HG03025 (cell line): Measurements from ENCODE around the gene NFIC.

ENCODE experiments used
- ATAC-seq: cut with Tn5 transposase; IDR thresholded peaks from one replicate; pipeline ENCODE4 v1.9.1; 2021; ENCODE audit warnings: mild to moderate bottlenecking, moderate library complexity; ENCODE audit not compliant: unreplicated experiment, low FRiP score

NFIC gene

GRCh38 chr19:3357992-3358688, 8.2 kb upstream of the NFIC start:
- ATAC-seq, result no peak

DNA sequence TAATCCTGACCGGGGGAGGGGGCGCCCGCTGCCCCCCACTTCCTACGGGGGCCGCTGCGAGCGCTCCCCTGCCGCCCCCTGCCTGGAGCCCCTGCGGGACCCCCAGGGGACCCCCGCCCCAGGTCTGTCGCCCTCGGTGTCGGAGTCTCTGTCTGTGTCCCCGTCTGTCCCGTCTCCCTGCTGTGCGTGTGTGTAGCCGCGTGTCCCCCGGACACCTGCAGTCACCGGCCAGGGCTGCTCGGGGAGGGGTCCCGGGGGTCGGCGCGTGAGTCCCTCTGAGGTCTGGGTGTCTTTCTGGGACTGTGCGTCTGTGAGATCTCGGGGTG, 7.7 kb upstream of the NFIC start:
- no peak for ATAC-seq

- ATAC-seq, result no peak
Observed at GRCh38 chr19:3359015-3359918, 7.1 kb upstream of the NFIC start.

DNA sequence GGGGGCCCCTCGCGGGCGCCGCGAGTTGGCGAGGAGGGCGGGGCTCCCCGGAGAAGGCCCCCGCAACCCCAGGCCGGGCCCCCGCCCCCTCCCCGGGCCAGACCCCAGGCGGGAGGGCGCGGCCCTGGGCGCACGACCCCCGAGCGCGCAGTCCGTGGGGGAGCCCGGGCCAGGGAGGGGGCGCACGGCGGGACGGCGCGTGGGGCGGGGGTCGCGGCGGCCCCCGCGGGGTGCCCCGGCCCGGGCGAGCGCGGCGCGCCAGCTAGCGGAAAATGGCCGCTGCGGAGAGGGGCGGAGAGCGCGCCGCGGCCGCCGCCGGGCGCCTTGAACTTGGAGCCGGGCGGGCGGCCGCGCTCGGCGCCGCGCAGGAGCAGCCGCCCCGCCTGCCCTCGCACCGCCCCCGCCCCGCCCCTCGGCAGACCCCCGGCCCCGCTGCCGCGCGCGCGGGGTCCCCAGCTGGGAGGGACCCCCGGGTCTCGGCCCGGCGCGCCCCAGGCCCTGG, 6.4 kb upstream of the NFIC start:
- no peak for ATAC-seq

DNA sequence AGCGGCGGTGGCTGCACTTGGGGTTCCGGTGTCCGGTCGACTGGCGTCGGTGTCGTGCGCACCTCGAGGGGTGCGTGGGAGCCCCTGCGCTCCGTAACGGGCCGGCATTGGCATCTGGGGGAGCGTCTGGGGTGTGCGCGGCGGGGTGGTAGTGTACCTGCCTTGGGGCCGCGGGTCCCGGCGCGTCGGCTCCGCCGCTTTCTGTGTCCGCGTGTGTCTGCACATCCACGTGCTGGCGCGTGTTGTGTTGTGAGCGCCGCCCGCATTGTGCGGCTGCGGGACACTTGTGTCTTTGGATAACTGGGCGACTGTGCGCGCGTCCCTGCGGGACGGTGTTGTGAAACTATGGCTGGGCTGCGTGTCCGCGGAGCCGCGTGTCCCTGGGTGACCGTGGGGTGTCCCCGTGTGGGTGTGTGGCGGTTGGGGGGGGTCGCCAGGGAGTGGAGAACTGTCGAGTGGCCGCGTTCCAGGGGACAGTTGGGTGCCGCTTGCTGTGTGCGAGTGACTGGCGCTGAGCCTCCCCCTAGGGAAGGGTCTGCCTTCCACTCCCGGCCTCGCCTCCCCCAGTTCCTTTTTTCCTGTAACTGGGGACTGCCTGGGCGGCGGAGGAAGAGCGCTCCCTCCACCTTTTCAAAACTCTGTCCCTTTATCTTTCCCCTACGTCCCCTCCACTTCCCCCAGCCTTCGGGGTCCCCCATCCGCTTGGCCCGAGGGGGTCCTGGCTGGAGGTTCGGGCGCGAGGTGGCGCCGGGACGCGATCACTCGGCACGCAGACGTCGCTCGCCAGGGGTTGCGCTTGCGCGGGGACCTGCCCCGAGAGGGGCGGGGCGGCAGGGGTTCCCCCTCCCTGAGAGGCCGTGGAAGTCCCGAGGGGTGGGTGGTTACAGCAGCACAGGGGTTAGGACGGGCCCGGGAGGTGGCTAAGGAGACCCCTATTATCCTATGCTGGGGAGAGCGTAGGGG, 5.7 kb upstream of the NFIC start:
- no peak for ATAC-seq

- no peak for ATAC-seq
Observed at GRCh38 chr19:3361384-3362216, 4.8 kb upstream of the NFIC start.

DNA sequence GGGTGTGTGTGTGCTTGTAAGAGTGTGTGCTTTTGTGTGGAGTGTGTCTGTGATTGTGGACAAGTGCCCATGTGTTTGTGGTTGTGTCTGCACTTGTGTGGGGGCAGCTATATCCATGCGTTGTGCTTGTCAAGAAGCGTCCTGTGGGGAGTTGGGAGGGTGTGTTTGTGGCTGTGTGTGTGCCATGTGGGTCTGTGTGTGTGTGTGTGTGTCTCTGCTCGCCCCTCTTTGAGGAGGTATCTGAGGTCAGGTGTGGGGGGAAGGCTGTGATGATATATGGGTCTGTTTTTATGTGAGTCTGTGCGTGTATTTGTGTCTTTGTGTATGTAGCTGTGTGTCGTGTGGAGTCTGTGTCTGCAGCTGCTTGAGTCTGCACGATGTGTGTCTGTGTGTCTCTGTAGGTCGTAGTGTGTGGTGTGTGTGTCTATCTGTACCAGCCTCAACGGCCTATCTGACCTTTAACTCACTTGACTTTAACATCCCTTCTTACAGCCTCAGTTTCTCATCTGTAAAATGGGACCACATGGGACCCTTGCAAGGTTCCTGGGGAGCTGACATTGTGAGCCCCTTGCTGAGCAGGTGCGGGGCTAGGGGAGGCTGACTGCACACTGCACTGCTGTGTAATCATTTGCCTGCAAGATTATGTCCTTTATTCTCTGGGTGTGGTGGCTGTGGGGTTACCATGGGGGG, 4.0 kb upstream of the NFIC start:
- no peak for ATAC-seq

- no peak for ATAC-seq
Observed at GRCh38 chr19:3363841-3364500, 2.4 kb upstream of the NFIC start.

DNA sequence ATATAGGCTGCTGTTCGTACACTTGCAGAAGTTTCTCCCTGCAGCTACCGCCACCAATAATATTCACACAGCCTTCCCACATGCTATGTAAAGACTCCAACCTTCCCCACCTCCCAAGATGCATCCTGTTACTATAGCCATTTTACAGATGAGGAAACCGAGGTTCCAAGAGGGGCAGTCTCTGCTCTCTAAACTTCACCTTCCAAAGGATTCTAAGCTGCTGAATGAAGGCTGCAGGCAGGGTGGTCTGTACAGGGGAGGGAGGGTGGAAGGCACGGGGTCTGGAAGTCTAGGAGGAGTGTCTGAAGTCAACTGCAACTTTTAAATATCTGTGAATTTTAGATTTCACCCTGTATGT, 1.9 kb upstream of the NFIC start:
- no peak for ATAC-seq

DNA sequence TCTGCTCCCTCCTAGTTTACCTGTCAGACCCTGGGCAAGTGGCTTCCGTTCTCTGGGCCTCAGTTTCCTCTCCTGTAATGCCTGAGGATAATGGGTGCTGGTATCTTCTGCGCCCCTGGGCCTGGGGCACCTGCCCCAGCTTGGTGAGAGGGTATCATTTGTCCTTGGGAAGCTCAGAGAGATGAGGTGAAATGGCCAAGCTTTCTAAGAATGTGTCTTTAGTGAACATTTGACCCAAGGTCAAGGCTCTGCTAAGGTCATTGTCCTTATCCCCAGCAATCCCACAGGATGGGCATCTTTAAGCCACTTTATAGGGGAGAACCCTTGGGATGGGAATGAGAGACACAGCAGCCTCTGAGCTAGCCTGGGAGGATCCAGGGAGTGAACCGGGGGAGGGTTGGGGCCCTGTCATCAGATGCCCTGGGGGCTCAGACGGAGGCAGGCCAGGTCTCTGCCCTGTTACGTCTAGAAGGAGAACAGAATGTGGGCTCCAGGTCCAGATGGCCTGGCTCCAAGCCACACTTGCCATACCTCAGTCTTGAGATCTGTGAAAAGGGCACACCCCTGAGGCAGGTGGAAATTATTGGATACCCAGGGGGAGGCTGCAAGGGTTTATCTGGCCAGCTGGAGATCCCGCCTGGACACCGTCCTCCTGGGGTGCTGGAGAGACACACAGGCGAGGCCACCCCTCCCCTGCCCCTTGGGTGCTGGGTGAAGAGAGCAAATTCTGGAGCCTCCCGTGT, 1.1 kb upstream of the NFIC start:
- no peak for ATAC-seq

DNA sequence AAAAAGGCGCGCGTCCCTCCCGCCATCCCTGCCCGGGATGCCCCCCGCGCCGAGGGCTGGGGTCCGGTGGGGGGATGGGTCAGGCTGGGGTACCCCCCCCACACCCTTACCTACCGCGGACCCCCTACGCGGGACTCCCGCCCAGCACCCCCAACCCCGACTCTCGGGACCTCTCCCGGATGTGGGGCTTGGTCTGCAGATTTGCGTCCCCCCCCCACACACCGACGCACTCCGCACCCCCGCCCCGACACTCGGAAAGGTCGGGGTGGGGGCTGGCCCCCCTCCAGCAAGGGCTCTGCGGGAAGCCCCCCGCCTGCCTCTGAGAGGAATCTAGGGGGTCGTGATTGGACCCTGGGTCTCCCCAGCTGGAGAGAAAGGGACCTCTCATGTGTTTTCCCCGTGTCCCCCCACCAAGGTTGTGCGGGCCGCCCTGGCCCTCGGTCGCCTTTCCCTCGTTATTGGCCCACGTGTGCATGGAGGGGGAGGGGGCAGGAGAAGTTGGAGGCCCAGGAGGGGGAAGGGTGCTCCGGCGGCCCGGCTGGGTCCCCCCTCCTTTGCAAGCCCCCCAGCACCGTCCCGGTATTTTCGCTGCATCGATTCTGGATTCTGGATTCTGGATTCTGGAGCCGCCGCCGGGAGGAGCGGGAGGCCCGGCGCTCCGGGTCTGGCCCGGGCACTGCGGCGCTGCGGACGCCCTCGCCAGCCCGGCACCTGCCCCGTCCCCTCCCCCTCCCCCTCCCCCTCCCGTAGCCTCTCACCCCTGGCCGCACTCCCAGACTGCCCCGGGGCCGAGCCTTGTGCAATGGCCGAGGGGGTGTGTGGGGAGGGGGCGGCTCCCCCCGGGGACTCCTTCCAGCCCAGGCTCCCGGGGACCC, 607 bp downstream of the NFIC start:
- ATAC-seq, result no peak

GRCh38 chr19:3367628-3368440, 1.5 kb downstream of the NFIC start:
- ATAC-seq, result no peak

DNA sequence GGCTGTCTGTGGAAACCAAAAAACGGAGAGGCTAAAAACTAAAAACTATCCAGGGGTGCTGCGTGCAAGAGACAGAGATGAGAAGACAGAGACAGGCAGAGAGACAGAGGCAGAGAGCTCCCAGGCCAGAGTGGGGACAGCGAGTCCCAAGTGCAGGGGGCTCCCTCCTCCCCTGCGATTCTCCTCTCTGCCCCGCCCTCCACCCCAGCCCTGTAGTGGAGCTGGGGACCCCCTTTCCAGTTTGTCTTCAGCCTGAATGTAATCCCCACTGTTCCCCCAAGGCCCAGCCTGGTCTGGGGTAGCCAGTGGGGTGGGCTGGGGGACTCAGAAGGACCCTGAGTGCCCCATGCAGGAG, 2.0 kb downstream of the NFIC start:
- ATAC-seq, result no peak

GRCh38 chr19:3368848-3369336, 2.5 kb downstream of the NFIC start:
- ATAC-seq, result no peak

DNA sequence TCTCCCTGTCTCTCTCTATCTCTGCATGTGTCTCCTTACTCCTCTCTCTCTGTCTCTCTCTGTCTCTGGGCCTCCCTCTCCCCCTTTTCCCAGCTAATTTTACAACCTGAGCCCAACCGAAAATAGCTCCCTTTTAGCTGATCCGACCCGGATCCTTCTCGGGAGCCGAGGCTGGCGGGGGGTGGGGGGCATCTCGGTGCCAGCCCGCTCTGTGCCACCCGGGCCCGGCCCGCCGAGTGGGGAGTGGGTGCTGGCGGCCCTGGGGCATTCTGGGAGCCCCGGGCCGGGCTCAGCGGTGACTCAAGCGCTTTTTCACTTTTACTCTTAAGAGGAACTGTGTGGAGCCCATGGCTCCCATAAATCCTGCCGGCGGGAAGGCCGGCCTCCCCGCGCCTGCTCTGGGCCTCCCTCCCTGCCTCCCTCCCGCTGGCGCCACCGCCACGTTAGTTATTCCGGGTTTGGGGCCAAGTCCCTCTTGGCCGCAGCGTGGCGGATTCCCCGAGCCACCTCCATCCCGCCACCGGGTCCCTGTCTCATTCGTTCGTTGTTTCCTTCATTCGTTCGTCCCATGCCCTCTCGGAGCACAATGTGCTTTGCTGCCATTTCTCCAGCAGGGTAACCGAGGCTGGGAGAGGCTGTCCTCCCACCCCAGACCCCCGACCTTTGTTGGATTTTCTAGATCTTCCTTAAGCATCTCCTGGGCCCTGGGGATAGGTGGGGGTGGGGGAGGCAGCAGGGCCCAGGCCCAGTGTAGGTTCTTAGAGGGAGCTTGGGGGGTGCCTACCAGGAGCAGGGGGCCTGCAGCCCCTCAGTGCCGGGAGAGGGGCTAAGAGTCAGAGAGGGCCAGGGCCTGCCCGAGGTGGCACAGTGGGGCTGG, 3.2 kb downstream of the NFIC start:
- ATAC-seq, result no peak
